NCI-H146 treated with DMSO at 0.1 percent for 48 hours (cell line): ENCODE data around the gene ANKRD23.

ENCODE experiments used
- DNase-seq: peaks from one replicate; lab custom pipeline; 2025; ENCODE audit not compliant: unreplicated experiment; lab: John Stamatoyannopoulos, UW

Gene ANKRD23

GRCh38 chr2:96877631-96878092, 33.8 kb upstream of the ANKRD23 start:
- no peak for DNase-seq

- DNase-seq = no peak
Observed at GRCh38 chr2:96877042-96877451, 33.2 kb upstream of the ANKRD23 start.

- no peak for DNase-seq
Observed at GRCh38 chr2:96876269-96877041, 32.6 kb upstream of the ANKRD23 start.

- no peak for DNase-seq
Observed at GRCh38 chr2:96875498-96876268, 31.9 kb upstream of the ANKRD23 start.

- DNase-seq = no peak
Observed at GRCh38 chr2:96874198-96874831, 30.5 kb upstream of the ANKRD23 start.

GRCh38 chr2:96873651-96874096, 29.9 kb upstream of the ANKRD23 start:
- no peak for DNase-seq

- no peak for DNase-seq
Observed at GRCh38 chr2:96872591-96873349, 28.9 kb upstream of the ANKRD23 start.

- DNase-seq = peak; percentile 30
Observed at GRCh38 chr2:96870626-96871255, 26.9 kb upstream of the ANKRD23 start.

- DNase-seq = peak; percentile 31
Observed at GRCh38 chr2:96869822-96870625, 26.2 kb upstream of the ANKRD23 start, which contains the start of gene SEMA4C. TSS of gene SEMA4C (minus strand) at chr2:96870080. CDS start at chr2:96867886, 2,194 bp downstream.

GRCh38 chr2:96869281-96869821, 25.5 kb upstream of the ANKRD23 start:
- DNase-seq = no peak

GRCh38 chr2:96868555-96869280, 24.9 kb upstream of the ANKRD23 start:
- DNase-seq = peak; percentile 53

- DNase-seq = no peak
Observed at GRCh38 chr2:96867756-96868554, 24.1 kb upstream of the ANKRD23 start.

- no peak for DNase-seq
Observed at GRCh38 chr2:96866986-96867755, 23.4 kb upstream of the ANKRD23 start.

GRCh38 chr2:96866586-96866985, 22.8 kb upstream of the ANKRD23 start:
- DNase-seq = no peak

GRCh38 chr2:96866149-96866548, 22.3 kb upstream of the ANKRD23 start:
- DNase-seq = no peak

GRCh38 chr2:96865654-96866053, 21.8 kb upstream of the ANKRD23 start:
- no peak for DNase-seq
